ENCODE measurements around the gene CASTOR1.

CASTOR1 gene

GRCh38 chr22:30262917-30263741 is 26.2 kb downstream of the CASTOR1 start:
- peak; percentile 92 for DNase-seq

GRCh38 chr22:30262112-30262511 is 27.2 kb downstream of the CASTOR1 start:
- no peak for DNase-seq

- no peak for DNase-seq
Measured at GRCh38 chr22:30261134-30261533, 28.2 kb downstream of the CASTOR1 start.

GRCh38 chr22:30260682-30261081 is 28.6 kb downstream of the CASTOR1 start:
- DNase-seq, result no peak

- no peak for DNase-seq
Measured at GRCh38 chr22:30260276-30260675, 29.0 kb downstream of the CASTOR1 start.

GRCh38 chr22:30254314-30254713 is 35.0 kb downstream of the CASTOR1 start:
- no peak for DNase-seq

GRCh38 chr22:30253205-30253852 is 36.0 kb downstream of the CASTOR1 start:
- DNase-seq, result no peak

GRCh38 chr22:30252411-30253204 is 36.7 kb downstream of the CASTOR1 start:
- DNase-seq, result no peak

- no peak for DNase-seq
Measured at GRCh38 chr22:30251711-30252110, 37.6 kb downstream of the CASTOR1 start.

- DNase-seq, result no peak
Measured at GRCh38 chr22:30250661-30251267, 38.5 kb downstream of the CASTOR1 start.

- no peak for DNase-seq
Measured at GRCh38 chr22:30250039-30250565, 39.2 kb downstream of the CASTOR1 start.

- DNase-seq, result no peak
Measured at GRCh38 chr22:30249049-30250038, 40.0 kb downstream of the CASTOR1 start.

GRCh38 chr22:30248484-30248883 is 40.8 kb downstream of the CASTOR1 start:
- no peak for DNase-seq

- no peak for DNase-seq
Measured at GRCh38 chr22:30247974-30248373, 41.3 kb downstream of the CASTOR1 start.

GRCh38 chr22:30247561-30247960 is 41.7 kb downstream of the CASTOR1 start:
- peak; percentile 66 for DNase-seq

GRCh38 chr22:30246814-30247376 is 42.4 kb downstream of the CASTOR1 start:
- DNase-seq, result peak; percentile 80

- peak; percentile 81 for DNase-seq
Measured at GRCh38 chr22:30245985-30246813, 43.1 kb downstream of the CASTOR1 start, which contains the start of gene LIF. Gene LIF (minus strand): TSS chr22:30246759. CDS start chr22:30246695, 64 bp downstream.

GRCh38 chr22:30245181-30245984 is 43.9 kb downstream of the CASTOR1 start:
- no peak for DNase-seq

- no peak for DNase-seq
Measured at GRCh38 chr22:30244641-30245040, 44.7 kb downstream of the CASTOR1 start.
